ENCODE results near the gene TTLL11.

Gene TTLL11

DNA sequence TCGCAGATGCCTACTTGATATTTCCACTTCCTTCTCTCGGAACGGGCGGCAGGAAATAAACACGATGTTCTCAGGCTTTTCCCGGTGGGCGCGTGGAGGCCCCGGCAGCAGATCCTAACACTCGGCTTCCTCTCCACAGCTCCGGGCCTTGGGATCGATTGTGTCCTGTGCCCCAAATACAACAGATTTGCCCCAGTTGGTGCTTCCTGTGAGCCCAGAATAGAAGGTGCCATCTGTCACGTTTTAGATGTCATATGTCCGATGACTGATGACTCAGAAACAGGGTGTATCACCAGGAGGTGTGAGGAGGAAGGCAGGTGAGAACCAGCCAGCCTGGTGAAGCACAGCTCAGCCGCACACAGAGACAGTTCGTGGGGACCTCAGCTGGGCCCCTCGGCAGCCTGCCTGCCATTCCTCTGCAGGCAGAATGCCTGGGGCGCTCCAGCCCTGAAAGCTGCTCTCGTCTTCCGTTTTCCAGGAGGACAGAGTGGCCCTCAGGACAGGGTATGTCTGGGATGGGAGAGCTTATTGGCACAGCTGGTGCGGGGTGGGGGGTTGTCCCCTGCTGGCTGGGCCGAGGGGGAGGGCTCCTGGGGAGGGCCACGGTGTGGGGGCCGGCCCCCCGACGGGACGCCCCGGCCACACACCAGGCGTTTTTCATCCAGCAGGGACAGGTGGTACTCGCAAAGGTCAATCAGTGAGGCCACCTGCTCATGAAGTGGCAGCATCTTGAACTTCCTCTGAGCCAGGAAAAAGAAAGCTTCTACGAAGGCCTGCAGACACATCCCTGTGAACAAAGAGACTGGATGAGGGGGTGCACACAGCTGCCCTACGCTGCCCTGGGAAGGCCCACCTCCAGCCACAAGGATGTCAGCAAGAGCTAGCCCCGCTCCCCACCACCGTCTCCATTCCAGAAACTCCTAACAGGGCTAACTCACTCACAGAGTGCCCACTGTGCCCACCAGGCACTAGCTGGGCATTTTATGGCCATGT is 270.7 kb downstream of the TTLL11 start:
- no peak for DNase-seq

DNA sequence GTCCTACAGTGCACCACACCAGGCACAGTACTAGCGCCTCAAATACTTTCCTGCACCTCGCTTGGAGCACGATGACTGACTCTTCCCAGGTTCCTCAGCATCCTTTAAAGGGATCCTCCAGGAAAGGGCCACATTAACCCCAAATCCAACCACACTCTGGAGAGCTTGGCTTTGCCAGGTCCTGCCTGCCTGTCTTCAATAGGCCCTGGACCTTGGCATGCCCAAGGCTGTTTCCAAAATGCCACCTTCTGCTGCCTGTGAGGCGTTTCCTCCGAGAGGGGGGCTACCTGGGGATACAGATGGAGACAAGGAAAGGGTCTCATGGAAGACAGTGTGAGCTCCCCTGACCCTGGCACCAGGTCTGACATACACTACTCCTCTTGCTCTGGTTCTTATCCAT is 271.8 kb downstream of the TTLL11 start:
- no peak for DNase-seq

GRCh38 chr9:121820286-121821005 is 272.7 kb downstream of the TTLL11 start:
- no peak for DNase-seq

DNA sequence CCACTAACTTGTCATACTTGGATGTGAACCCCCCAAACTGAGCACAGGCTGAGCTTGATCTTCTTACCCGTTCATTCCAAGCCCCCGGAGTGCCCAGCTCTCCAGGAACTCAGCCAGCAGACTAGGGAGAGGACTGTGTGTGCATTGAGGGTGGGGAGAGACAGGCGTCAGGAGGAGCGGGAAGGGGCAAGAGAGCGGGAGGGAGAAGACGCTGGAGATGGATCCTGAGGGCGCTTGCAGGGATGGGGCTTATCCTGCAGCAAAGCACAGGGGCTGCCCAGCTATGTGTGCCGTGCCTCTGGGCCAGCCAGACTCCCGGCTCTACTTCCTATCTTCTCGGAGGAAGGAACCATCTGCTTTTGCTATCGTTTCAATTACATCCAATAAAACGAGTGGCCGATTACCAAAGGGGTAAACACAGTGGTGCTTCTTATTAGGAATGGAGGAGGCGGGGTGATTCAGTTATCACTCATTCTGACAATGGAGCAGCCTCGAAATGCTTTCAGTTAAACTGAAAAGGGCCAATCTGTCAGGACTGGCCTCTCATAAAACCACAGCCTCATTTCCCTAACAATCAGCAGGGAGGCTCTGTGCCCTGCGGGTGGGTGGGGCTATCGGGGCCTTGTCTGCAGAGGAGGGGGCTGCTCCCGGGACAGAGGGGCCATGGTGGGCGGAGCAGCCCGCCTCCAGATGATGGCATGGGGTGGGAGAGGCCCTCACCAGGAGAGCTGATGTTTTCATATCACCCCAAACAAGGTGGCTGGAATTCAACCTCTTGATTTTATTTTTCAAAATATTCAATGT is 273.5 kb downstream of the TTLL11 start:
- DNase-seq = no peak

DNA sequence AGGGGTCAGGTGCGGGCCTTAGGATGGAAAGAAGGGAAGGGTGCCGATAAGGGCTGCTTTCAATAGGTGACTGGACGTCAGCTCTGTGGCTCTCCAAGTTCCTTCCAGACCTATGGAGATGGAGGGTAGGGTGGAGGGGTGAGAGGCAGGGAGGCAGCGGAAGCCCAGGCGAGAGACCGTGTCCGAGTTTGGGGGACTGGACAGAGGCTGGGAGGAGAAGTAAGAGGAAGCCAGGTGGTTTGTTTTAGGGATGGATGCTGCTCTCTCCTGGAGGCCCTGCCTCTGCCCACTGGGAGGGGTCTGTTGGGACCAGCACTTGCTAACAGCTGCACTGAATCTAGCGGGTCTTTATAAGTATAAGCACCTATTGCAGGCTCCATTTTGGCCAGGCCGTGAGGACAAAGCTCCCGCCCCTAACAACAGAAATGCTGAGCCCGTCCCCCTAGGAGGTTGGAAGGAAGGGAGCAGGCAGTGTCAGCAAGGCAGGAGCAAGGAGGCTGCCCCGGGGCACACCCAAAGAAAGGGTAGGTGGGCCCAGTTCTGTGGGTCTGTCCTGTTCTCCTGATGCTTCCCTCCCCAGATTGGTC is 274.2 kb downstream of the TTLL11 start:
- DNase-seq = no peak

GRCh38 chr9:121818016-121818661 is 275.0 kb downstream of the TTLL11 start:
- DNase-seq = no peak

DNA sequence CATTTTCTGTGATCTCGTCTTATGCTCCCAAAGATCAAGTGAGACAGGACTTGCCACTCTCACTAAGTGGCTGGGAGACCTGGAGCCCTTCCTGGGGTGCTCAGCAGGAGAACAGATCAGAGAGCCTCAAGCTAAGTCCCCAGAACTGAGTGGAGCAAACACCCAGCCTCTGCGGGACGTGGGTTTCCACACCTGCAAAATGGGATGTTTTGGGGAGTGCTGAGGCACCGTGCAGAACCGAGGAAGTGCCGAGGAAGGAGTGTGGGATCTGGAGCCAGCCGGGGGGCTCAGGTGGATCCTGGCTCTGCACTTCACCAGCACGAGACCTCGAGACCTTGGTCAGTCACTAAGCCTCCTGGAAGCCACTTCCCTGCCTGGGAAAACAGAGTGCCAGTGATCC is 275.6 kb downstream of the TTLL11 start:
- DNase-seq = no peak

DNA sequence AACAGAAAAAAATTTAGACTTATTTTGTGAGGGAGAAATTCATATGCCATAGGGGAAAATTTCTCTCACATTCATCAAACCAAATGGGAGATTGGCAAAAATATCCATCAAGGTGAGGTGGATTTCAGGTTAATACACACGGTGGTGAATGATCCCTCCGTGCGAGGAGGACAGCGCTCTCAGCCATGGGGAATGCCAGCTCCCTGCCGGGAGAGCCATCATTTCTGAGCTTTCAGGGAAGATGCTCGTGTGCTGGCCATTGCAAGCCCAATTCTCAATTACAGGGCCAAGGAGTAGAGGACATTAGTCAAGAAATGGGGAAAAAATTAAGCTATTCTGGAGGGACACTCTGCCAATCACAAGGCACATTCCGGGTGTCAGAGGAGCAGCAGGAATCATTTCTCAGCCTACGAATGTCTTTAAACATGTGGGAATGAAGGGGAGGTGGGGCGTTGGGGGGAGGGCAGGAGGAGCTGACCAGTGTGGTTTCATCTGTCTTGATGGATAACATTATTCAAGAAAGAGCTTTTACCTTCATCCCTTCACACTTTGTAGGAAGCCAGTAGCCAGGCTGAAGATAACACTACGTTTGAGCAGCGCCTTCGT is 276.2 kb downstream of the TTLL11 start:
- no peak for DNase-seq

- DNase-seq = no peak
Observed at GRCh38 chr9:121816449-121816817, 276.7 kb downstream of the TTLL11 start.

DNA sequence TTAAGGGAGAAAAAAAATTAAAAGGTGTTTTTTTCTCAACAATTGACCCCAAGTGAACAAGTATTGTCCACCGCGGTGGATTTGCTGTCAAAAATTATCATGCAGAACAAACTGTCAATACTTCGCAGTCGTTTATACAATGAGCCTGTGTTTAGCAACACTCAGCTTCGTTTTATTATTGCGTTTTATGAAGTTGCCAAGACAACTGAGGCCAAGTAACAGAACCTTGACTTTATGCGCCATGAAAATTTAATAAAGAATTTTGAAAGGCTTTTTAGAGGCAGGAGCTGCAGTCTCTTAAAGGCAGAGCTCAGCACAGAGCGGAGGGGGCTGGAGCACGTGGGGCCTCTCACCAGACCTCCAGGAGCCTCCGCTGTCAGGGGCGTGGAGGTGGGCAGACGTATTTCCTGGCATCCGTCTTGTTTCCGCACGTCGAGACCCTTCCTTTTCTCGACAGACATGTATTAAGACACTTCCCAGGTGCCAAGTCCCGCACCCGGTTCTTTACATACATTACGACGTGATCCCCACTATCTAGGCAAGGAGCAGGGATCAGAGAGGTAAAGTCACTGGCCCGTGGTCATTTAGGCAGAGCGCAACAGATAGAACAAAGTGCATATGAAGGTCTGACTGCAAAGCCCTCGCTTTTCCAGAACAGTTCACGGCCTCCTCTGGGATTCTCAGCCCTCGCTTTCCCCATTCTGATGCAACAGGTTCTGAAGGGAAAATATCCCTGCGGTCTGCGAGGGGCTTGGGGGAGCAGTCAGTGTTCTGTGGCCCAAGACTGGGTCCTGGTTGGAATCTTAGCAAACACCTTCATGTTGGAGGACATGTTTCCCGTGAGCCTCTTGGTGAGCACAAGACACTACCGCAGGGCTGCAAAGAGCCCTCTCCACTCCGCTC is 277.3 kb downstream of the TTLL11 start:
- no peak for DNase-seq

DNA sequence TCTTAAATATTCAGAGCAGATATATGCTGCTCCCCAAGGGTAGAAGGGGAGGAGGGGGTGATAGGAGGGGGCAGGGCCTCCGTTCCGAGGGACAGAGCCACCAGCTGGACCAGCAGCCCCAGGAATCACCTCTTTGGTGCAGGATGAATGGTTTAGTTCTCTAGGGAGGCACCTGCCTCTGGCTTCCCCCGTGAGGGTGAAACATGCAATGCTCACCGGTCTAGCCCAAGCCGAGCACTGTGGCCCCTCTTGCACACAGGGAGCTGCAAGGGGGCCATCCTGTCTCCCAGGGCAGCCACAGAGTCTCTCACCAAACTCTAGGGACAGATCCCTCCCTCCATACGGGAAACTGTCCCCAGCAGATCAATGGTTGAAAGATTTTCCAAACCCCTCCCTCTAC is 278.0 kb downstream of the TTLL11 start:
- DNase-seq = no peak

DNA sequence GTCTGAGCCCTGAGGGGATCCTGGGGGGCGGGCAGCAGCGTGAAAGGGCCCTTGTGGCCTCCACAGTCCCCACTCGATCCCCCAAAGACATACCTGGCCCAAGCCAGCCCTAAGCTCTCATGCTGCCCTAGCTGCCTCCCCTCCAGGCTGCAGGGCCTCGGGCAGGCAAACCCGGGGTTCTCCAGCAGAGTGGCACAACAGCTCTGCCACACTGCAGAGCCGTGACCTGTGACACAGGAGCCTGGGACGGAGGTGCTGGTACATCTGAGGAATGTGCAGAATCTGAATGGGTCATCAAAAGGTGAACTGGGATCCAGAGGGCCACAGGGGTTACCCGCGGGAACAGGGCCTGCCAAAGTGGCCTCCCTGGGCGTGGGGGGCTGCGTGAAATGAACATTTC is 278.5 kb downstream of the TTLL11 start:
- no peak for DNase-seq

GRCh38 chr9:121813519-121814210 is 279.4 kb downstream of the TTLL11 start:
- DNase-seq = no peak

DNA sequence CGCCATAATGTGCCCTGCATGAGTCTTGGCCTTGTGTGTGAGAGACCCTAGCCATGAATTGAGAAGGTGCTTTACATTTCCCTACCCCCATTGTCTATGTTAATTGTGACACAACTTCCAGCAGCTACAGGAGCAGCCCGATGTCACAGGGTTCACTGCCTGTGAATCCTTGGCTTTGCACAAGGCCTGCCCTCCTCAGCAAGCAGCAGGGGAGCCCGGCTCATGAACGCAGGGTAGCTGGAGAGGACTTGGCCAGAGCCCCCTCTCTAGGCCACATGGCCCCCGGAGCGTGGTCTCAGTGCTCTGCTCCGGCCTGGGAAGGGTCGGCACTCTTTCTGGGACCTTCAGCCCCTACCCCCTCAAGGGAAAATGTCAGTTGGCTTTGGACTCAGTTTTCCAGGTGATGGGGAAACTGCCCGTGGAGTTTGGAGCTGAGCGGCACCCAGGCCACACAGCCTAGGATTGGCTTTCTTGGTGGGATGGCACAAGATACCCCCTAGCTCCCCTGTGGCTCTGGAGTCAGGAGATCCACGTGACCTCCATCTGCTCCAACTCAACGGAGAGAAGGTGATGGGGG is 280.9 kb downstream of the TTLL11 start:
- DNase-seq = no peak

DNA sequence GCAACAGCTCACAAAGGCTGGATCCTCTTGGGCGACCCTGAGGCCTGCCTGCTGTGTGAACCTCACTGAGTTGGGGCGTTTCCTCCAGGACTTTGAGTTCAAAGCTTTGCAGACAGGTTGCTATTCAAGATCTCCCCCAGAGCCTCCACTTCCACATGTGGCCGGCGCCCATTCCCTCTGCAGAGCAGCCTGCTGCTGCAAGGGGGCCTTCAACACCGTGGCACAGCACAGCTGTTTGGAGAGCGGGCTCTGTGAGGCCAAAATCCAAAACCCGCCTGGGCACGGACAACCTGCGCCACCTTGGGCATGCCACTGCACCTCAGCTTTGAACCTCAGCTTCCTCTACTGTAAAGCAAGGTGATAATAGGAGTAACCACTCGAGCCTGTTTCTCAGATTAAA is 281.4 kb downstream of the TTLL11 start:
- DNase-seq = no peak

- no peak for DNase-seq
Observed at GRCh38 chr9:121811140-121811539, 282.0 kb downstream of the TTLL11 start.

GRCh38 chr9:121810489-121810888 is 282.6 kb downstream of the TTLL11 start:
- no peak for DNase-seq

- DNase-seq = no peak
Observed at GRCh38 chr9:121809356-121810050, 283.6 kb downstream of the TTLL11 start.

DNA sequence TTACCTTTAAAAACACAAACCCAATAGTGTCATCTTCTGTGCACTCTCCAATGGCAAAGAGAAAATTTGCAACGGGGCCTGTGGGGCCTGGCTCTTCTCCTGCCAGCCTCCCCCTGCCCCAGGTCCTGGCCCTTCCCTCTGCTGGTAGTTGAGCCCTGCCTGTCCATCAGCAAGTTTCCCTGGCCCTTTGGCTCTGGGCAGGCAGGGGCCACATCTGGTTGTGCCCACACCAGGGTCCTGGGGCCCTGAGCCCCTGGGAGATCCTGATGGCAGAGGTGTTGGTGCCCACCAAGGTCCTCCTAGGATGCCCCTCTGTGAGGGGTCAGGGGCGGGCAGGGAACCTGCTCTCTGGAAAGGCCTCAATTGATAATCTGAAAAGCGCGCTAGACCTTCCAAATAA is 284.3 kb downstream of the TTLL11 start:
- DNase-seq = no peak

All from KG1 (cell line).